Measurements from ENCODE around the gene FBXL17.

DNA sequence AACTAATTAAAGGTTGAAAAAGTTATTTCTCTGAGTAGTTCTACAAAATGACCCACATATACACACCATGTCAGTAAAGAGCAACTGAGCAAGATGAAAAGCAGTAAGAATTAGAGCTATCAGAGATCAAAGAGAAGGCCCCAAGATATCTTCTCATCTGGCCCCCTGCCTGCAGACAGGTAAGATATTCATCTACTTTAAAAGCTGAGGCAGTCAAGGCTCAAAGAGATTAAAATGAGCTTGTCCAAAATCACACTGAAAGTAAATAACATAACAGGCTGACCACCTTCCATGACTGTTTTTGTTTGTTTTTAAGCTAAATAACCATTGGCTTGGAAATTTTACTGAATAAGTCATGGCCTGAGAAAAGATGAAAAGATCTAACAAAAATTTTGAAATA is 266.2 kb downstream of the FBXL17 start:
- TF ChIP-seq, protein P1, sequence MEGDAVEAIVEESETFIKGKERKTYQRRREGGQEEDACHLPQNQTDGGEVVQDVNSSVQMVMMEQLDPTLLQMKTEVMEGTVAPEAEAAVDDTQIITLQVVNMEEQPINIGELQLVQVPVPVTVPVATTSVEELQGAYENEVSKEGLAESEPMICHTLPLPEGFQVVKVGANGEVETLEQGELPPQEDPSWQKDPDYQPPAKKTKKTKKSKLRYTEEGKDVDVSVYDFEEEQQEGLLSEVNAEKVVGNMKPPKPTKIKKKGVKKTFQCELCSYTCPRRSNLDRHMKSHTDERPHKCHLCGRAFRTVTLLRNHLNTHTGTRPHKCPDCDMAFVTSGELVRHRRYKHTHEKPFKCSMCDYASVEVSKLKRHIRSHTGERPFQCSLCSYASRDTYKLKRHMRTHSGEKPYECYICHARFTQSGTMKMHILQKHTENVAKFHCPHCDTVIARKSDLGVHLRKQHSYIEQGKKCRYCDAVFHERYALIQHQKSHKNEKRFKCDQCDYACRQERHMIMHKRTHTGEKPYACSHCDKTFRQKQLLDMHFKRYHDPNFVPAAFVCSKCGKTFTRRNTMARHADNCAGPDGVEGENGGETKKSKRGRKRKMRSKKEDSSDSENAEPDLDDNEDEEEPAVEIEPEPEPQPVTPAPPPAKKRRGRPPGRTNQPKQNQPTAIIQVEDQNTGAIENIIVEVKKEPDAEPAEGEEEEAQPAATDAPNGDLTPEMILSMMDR (IDR thresholded peaks at IDR 0.05), result no peak
- TF ChIP-seq, protein P2, sequence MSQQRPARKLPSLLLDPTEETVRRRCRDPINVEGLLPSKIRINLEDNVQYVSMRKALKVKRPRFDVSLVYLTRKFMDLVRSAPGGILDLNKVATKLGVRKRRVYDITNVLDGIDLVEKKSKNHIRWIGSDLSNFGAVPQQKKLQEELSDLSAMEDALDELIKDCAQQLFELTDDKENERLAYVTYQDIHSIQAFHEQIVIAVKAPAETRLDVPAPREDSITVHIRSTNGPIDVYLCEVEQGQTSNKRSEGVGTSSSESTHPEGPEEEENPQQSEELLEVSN (IDR thresholded peaks at IDR 0.05; ENCODE audit: borderline replicate concordance, low read depth), result no peak
- no peak for TF ChIP-seq SMC3 (IDR thresholded peaks at IDR 0.05)
- TF ChIP-seq, protein P3, sequence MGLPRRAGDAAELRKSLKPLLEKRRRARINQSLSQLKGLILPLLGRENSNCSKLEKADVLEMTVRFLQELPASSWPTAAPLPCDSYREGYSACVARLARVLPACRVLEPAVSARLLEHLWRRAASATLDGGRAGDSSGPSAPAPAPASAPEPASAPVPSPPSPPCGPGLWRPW (IDR thresholded peaks at IDR 0.05), result no peak
- no peak for TF ChIP-seq MAX (IDR thresholded peaks at IDR 0.05)
- no peak for TF ChIP-seq HOXB13 (CRISPR knock-in tag; IDR thresholded peaks at IDR 0.05; ENCODE audit: low read depth)
- TF ChIP-seq POLR2A (IDR thresholded peaks at IDR 0.05; ENCODE audit: low read length), result no peak
- TF ChIP-seq MYC (IDR thresholded peaks at IDR 0.05; ENCODE audit: borderline replicate concordance, low read length), result no peak
- no peak for TF ChIP-seq CHD2 (IDR thresholded peaks at IDR 0.05; ENCODE audit: low read length, partially characterized antibody)
- TF ChIP-seq RNF2 (IDR thresholded peaks at IDR 0.05; ENCODE audit: borderline replicate concordance, low read depth), result no peak
- no peak for TF ChIP-seq EP300 (IDR thresholded peaks at IDR 0.05)
- TF ChIP-seq ELK1 (IDR thresholded peaks at IDR 0.05; ENCODE audit: low read depth, low read length), result no peak
- no peak for TF ChIP-seq SREBF2 (IDR thresholded peaks at IDR 0.05)
- TF ChIP-seq HDAC2 (IDR thresholded peaks at IDR 0.05), result no peak

Data from A549 (cell line).